Measurements from ENCODE around the gene PON2.

DNA sequence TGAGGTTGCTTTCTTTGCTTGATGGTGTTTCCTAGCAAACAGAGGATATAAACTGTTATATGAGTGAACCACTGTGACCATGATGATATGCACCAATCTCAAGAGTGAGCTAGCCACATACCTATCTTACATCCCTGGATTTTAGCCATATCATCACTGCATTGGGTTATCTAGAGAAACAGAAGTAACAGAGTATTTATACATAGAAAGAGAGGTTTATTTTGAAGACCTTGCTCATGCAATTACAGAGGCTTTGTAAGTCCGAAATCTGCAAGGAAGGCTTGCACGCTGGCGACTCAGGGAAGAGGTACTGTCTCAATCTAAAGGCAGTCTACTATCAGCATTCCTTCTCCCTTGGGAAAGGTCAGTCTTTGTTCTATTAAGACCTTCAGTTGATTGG is 11.8 kb upstream of the PON2 start:
- no peak for TF ChIP-seq CEBPB (IDR thresholded peaks at IDR 0.05; ENCODE audit: low read depth, low read length)
- TF ChIP-seq, protein P1, sequence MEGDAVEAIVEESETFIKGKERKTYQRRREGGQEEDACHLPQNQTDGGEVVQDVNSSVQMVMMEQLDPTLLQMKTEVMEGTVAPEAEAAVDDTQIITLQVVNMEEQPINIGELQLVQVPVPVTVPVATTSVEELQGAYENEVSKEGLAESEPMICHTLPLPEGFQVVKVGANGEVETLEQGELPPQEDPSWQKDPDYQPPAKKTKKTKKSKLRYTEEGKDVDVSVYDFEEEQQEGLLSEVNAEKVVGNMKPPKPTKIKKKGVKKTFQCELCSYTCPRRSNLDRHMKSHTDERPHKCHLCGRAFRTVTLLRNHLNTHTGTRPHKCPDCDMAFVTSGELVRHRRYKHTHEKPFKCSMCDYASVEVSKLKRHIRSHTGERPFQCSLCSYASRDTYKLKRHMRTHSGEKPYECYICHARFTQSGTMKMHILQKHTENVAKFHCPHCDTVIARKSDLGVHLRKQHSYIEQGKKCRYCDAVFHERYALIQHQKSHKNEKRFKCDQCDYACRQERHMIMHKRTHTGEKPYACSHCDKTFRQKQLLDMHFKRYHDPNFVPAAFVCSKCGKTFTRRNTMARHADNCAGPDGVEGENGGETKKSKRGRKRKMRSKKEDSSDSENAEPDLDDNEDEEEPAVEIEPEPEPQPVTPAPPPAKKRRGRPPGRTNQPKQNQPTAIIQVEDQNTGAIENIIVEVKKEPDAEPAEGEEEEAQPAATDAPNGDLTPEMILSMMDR (IDR thresholded peaks at IDR 0.05; ENCODE audit: control extremely low read depth in 1 of 3, insufficient read depth in 1 of 3, low read depth in 1 of 3, low read length in 3 of 3): no peak
- TF ChIP-seq EP300 (IDR thresholded peaks at IDR 0.05; ENCODE audit: borderline replicate concordance in 1 of 2, low read depth in 2 of 2, low read length in 2 of 2): no peak
- TF ChIP-seq CREB1 (IDR thresholded peaks at IDR 0.05): no peak
- TF ChIP-seq HDAC6 (IDR thresholded peaks at IDR 0.05; ENCODE audit: low read depth, low read length): no peak
- no peak for TF ChIP-seq EZH2 (IDR thresholded peaks at IDR 0.05; ENCODE audit: low read depth, low read length, severe bottlenecking)
- TF ChIP-seq BACH1 (IDR thresholded peaks at IDR 0.05; ENCODE audit: low read length): no peak
- no peak for TF ChIP-seq POLR2A (IDR thresholded peaks at IDR 0.05; ENCODE audit: control extremely low read depth in 1 of 2, low read depth in 2 of 2, low read length in 2 of 2)
- TF ChIP-seq CBX5 (IDR thresholded peaks at IDR 0.05; ENCODE audit: low read depth, low read length): no peak
- TF ChIP-seq, protein P2, sequence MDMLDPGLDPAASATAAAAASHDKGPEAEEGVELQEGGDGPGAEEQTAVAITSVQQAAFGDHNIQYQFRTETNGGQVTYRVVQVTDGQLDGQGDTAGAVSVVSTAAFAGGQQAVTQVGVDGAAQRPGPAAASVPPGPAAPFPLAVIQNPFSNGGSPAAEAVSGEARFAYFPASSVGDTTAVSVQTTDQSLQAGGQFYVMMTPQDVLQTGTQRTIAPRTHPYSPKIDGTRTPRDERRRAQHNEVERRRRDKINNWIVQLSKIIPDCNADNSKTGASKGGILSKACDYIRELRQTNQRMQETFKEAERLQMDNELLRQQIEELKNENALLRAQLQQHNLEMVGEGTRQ (IDR thresholded peaks at IDR 0.05; ENCODE audit: low read length): no peak
- TF ChIP-seq JUN (IDR thresholded peaks at IDR 0.05; ENCODE audit: low read depth, low read length): no peak
